ENCODE measurements around the gene ENDOU. TPM values are rescaled to one million over a fixed set of nuclear protein-coding genes. Genes with fewer than 3 reads are reported as not detected.

ENDOU gene
- polyA plus RNA-seq, 2 of the 4 experiments (the other 2 are of a cell fraction): not detected

DNA sequence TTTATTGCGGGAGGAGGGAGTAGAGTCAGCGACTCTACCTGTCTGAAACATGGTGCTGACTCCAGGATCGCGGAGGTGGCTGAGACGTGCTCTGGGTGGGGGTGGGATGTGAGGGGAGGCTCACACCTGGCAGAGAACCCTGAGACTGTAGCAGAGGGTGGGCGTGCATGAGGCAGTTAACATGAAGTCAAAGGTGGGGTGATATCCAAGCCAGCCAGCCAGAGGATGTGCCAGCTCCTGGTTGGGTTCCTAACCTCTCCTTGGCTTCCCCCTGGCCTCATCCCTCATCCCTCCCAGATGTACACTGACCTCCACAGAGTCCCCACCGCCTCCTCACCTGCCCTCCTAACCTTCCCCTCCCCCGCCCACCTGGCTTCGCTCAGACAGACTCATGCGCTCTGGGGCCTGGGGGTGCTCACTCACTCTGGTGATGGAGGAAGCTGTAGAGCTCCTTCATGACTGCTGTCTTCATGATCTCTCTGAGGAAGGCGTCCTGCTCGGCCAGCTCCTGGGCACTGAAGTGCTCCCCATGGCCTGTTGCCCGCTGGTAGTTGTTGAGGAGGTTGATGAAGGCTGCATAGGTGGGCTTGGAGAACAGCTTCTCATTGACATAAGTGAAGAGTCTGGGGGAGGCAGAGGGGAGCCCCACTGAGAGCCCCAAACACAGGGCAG is 9.3 kb downstream of the ENDOU start:
- ChIA-PET POLR2A (no interaction called here), CTCF (interaction anchor here (0.6 to 17.4 kb wide), 37 partner anchors 9 to 1016 kb away, joined by 3 to 343 read pairs (median 4); partner anchors contain the start of genes ASB8, ENDOU, RAPGEF3 and RPAP3)
- DNase-seq (ENCODE audit: low read depth in 1 of 2, low spot score in 1 of 2) (no peak), ATAC-seq (peak in 1 of 2 experiments; percentile 3; a peak in 1 of 6 replicates), FAIRE-seq (no peak)
- TF ChIP-seq, protein P1, sequence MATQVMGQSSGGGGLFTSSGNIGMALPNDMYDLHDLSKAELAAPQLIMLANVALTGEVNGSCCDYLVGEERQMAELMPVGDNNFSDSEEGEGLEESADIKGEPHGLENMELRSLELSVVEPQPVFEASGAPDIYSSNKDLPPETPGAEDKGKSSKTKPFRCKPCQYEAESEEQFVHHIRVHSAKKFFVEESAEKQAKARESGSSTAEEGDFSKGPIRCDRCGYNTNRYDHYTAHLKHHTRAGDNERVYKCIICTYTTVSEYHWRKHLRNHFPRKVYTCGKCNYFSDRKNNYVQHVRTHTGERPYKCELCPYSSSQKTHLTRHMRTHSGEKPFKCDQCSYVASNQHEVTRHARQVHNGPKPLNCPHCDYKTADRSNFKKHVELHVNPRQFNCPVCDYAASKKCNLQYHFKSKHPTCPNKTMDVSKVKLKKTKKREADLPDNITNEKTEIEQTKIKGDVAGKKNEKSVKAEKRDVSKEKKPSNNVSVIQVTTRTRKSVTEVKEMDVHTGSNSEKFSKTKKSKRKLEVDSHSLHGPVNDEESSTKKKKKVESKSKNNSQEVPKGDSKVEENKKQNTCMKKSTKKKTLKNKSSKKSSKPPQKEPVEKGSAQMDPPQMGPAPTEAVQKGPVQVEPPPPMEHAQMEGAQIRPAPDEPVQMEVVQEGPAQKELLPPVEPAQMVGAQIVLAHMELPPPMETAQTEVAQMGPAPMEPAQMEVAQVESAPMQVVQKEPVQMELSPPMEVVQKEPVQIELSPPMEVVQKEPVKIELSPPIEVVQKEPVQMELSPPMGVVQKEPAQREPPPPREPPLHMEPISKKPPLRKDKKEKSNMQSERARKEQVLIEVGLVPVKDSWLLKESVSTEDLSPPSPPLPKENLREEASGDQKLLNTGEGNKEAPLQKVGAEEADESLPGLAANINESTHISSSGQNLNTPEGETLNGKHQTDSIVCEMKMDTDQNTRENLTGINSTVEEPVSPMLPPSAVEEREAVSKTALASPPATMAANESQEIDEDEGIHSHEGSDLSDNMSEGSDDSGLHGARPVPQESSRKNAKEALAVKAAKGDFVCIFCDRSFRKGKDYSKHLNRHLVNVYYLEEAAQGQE (IDR thresholded peaks at IDR 0.05): no peak
- no peak for TF ChIP-seq HOXB5 (CRISPR knock-in tag; IDR thresholded peaks at IDR 0.05)
- TF ChIP-seq ZC3H11A (IDR thresholded peaks at IDR 0.05): no peak
- TF ChIP-seq, protein P2, sequence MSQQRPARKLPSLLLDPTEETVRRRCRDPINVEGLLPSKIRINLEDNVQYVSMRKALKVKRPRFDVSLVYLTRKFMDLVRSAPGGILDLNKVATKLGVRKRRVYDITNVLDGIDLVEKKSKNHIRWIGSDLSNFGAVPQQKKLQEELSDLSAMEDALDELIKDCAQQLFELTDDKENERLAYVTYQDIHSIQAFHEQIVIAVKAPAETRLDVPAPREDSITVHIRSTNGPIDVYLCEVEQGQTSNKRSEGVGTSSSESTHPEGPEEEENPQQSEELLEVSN (IDR thresholded peaks at IDR 0.05; ENCODE audit: borderline replicate concordance, low read depth): no peak
- no peak for TF ChIP-seq ZNF302 (CRISPR knock-in tag; IDR thresholded peaks at IDR 0.05)
- TF ChIP-seq EHF (CRISPR knock-in tag; IDR thresholded peaks at IDR 0.05): no peak
- no peak for TF ChIP-seq RNF2 (IDR thresholded peaks at IDR 0.05; ENCODE audit: borderline replicate concordance, low read depth)
- no peak for TF ChIP-seq EP300 (IDR thresholded peaks at IDR 0.05)
- no peak for TF ChIP-seq POLR2A (IDR thresholded peaks at IDR 0.05; ENCODE audit: low read length)
- no peak for TF ChIP-seq HDAC2 (IDR thresholded peaks at IDR 0.05)
- no peak for TF ChIP-seq FOXS1 (CRISPR knock-in tag; IDR thresholded peaks at IDR 0.05)
- no peak for TF ChIP-seq SREBF2 (IDR thresholded peaks at IDR 0.05)
- TF ChIP-seq JUNB (IDR thresholded peaks at IDR 0.05): no peak
- TF ChIP-seq ZFP36 (IDR thresholded peaks at IDR 0.05; ENCODE audit: borderline replicate concordance, partially characterized antibody): no peak
- TF ChIP-seq, protein P3, sequence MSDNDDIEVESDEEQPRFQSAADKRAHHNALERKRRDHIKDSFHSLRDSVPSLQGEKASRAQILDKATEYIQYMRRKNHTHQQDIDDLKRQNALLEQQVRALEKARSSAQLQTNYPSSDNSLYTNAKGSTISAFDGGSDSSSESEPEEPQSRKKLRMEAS (IDR thresholded peaks at IDR 0.05): no peak
- no peak for TF ChIP-seq NR3C1 (IDR thresholded peaks at IDR 0.05)
- no peak for TF ChIP-seq RFX5 (IDR thresholded peaks at IDR 0.05)
- no peak for TF ChIP-seq HOXA7 (CRISPR knock-in tag; IDR thresholded peaks at IDR 0.05)
- no peak for TF ChIP-seq EHMT2 (IDR thresholded peaks at IDR 0.05; ENCODE audit: low read depth)
- TF ChIP-seq, protein P4, sequence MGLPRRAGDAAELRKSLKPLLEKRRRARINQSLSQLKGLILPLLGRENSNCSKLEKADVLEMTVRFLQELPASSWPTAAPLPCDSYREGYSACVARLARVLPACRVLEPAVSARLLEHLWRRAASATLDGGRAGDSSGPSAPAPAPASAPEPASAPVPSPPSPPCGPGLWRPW (IDR thresholded peaks at IDR 0.05): no peak
- Histone ChIP-seq H3K4me2 (no peak overlapping the region), H3K27ac (no peak overlapping the region), H3K4me1 (peaks cover 9% of the 10 kb centered on the region), H3K9me3 (no peaks in the 10 kb centered on the region), H3K4me3 (no peak overlapping the region)
- WGBS (ENCODE audit: missing lambda C conversion rate): 92% methylated on average over 7 of the region's 13 CpGs

DNA sequence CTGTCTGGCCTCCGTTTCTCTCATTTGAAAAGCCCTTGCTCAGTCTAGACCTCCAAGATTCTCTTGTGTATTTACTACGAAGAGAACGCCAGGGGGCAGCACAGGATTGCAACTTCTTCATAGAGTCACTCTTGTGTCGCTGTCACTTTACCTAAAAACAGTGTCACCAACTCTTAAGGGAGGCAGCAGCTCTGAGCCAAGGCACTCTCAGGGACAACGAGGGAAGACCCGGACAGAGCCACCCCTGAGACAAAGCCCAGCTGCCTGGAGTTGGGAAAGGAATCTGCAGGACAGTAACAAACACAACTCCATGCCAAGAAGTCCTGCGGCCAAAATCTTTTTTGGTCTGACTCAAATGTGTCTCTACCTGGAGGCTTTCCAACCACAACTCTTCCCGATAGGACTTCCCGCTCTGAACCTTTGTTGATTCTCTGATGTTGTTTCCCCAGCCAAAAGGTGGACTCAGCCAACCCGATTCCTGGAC is 9.9 kb downstream of the ENDOU start:
- FAIRE-seq: peak; percentile 32
- peaks cover 9% of the 10 kb centered on the region for H3K4me1 ChIP-seq
- no peak overlapping the region for H3K27ac ChIP-seq
- POLR2A ChIA-PET: no interaction called here
- TF ChIP-seq, protein P5, sequence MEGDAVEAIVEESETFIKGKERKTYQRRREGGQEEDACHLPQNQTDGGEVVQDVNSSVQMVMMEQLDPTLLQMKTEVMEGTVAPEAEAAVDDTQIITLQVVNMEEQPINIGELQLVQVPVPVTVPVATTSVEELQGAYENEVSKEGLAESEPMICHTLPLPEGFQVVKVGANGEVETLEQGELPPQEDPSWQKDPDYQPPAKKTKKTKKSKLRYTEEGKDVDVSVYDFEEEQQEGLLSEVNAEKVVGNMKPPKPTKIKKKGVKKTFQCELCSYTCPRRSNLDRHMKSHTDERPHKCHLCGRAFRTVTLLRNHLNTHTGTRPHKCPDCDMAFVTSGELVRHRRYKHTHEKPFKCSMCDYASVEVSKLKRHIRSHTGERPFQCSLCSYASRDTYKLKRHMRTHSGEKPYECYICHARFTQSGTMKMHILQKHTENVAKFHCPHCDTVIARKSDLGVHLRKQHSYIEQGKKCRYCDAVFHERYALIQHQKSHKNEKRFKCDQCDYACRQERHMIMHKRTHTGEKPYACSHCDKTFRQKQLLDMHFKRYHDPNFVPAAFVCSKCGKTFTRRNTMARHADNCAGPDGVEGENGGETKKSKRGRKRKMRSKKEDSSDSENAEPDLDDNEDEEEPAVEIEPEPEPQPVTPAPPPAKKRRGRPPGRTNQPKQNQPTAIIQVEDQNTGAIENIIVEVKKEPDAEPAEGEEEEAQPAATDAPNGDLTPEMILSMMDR (IDR thresholded peaks at IDR 0.05): peak; percentile 93
- peak; percentile 90 to 93 for TF ChIP-seq RAD21 (conservative IDR thresholded peaks at IDR 0.05 in 1 of 2, IDR thresholded peaks at IDR 0.05 in 1 of 2)
- TF ChIP-seq SMC3 (IDR thresholded peaks at IDR 0.05): peak; percentile 83
- no peak for TF ChIP-seq RNF2 (IDR thresholded peaks at IDR 0.05; ENCODE audit: borderline replicate concordance, low read depth)
- no peak overlapping the region for H3K4me3 ChIP-seq
- H3K4me2 ChIP-seq: no peak overlapping the region; the same call in 2 of the 3 replicates
- CTCF ChIA-PET: interaction anchor here (0.6 to 17.4 kb wide), 43 partner anchors 8 to 1016 kb away, joined by 3 to 343 read pairs (median 4); partner anchors contain the start of genes ASB8, ENDOU, RAPGEF3 and RPAP3
- no peaks in the 10 kb centered on the region for H3K9me3 ChIP-seq
- ATAC-seq: peak; percentile 56 to 82; a peak in 4 of 6 replicates
- 18% methylated on average over 10 of the region's 10 CpGs for WGBS (ENCODE audit: missing lambda C conversion rate)
- peak; percentile 76 to 80 for DNase-seq (ENCODE audit: low read depth in 1 of 2, low spot score in 1 of 2)

All from A549 (cell line).